GM19239 (cell line): ENCODE data around the gene PTGR1.
"Not testable (repeated sequence)": the region's sequence is repeated elsewhere in the genome, so short reads cannot be mapped to it uniquely, and the experiment has no call there.

Experiments used
- DNase-seq: peaks from one replicate; pipeline ENCODE4 v3.0.0; 2011; ENCODE audit warnings: low spot score; ENCODE audit not compliant: insufficient read length
- FAIRE-seq: peaks from 2 replicates; lab custom pipeline; 2011; peaks lifted over from hg19 to GRCh38; lab: Jason Lieb, UNC

The PTGR1 gene

DNA sequence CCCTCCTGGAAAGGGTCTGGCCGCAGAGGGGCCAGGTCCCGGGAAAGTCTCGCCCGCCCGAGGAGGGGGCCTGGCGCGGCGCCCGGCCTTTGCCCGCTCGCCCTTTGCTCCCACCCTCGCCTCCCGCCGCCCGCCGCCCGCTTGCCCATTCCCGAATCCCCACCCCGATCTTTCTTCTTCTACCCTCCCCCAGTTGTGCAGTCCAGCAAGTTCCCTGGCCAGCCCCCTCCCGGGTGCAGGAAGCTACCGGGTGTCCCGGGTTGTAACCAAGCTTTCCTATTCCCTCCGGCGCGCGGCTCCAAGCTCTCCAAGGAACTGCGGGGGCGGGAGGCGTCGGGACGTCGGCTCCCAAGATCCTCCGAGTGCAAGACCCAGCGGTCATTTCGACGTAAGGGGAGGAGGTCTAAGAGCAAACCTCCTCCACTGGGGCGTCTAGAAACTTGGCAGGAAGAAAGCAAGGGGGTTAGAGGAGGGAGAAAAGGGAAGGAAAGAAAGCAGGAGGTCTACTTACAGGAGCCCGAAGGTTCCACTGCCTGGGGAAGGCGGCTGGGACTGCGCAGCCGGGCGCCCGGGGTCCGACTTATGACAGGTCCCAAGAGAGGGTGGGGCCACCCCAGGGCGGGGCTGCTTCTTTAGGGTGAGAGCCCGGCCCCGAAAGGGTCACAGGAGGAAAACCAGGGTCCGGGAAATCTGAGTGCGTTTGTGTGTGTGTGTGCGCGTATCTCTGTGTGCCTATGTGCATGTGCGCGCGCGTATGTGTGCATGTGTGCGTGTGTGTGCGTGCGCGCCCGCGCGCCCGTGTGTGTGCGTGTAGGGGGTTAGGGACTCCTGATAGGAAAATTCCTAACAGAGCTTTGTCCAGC lies at the start of gene PTGR1:
Gene PTGR1, minus strand, starts transcription at position 556 of the 863 bp plus-strand sequence. CDS start 2,225 bp downstream, outside the sequence.
- peak; percentile 9 for DNase-seq
- FAIRE-seq, result no peak

- FAIRE-seq (no peak), DNase-seq (no peak)
These were observed 49.6 kb upstream of the PTGR1 start for GRCh38 chr9:111649016-111649415.

GRCh38 chr9:111648066-111648465 lies 48.6 kb upstream of the PTGR1 start:
- DNase-seq, result no peak
- no peak for FAIRE-seq

DNA sequence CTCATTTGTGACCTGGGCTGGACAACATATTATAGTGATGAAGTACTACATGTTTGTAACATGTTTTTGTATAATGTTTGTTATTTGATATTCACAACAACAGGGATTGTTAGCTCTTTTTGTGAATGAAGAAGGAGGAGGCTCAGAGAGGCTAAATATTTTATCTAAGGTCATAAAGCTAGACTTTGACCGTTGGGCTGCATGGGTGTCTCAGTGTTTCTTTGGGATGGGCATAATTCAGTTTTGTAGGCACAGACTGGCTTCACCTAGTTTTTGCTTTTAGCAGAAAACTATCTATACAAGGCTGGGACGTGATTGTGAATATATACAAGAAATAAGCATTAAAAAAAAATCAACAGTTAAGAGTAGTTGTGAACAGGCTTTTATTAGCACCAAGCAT lies 47.0 kb upstream of the PTGR1 start:
- FAIRE-seq (no peak), DNase-seq (no peak)

GRCh38 chr9:111645806-111646205 lies 46.4 kb upstream of the PTGR1 start:
- no peak for DNase-seq
- no peak for FAIRE-seq

DNA sequence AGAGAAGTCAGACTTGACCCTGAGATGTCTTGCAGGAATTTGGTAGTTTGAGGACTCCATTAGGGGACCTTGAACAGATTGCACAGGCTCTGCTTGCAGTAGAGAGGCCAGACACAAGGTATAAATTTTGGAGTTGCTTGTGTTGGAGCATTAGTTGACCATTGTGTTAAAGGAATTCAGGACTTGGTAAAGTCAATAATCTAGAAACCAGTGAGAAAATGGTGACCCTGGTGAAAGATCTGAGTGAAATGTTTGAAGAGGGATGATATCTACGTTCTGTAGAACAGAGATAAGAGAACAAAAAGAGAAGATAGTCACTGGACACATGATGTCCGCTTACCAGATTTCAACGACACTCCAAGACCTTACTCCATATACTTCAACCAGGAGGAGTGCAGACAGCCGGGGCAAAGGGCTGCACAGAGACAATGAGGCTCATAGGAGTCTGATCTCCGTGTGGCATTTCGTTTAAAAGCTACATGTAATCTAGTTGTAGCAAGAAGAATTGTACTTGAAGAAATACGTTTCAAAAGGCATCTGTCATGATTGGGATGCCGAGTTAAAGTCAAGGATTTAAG lies 44.8 kb upstream of the PTGR1 start:
- FAIRE-seq (no peak), DNase-seq (no peak)

- DNase-seq, result no peak
- FAIRE-seq, result no peak
These were observed 38.0 kb upstream of the PTGR1 start for GRCh38 chr9:111637421-111637950.

- DNase-seq (no peak), FAIRE-seq (no peak)
These were observed 35.4 kb upstream of the PTGR1 start for GRCh38 chr9:111634860-111635259.

DNA sequence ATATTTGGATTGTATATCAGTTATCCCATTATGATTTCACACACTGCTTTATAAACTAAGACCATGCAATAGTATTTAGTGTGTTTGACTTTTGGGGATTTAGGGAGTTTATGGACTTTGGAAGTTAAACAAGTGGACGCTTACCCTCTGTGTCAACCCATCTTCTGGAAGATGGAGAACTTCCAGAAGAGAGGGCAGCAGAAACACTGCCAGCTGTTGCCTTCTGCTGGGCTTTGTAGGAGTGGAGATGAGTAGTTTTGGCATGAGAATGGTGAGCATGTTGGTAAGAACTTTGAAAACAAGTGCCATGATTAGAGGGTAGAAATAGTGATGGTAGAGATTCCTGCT lies 33.9 kb upstream of the PTGR1 start:
- DNase-seq (no peak), FAIRE-seq (no peak)

- no peak for DNase-seq
- no peak for FAIRE-seq
These were observed 33.4 kb upstream of the PTGR1 start for GRCh38 chr9:111632695-111633388.

- no peak for FAIRE-seq
- DNase-seq, result no peak
These were observed 32.6 kb upstream of the PTGR1 start for GRCh38 chr9:111632060-111632459.

DNA sequence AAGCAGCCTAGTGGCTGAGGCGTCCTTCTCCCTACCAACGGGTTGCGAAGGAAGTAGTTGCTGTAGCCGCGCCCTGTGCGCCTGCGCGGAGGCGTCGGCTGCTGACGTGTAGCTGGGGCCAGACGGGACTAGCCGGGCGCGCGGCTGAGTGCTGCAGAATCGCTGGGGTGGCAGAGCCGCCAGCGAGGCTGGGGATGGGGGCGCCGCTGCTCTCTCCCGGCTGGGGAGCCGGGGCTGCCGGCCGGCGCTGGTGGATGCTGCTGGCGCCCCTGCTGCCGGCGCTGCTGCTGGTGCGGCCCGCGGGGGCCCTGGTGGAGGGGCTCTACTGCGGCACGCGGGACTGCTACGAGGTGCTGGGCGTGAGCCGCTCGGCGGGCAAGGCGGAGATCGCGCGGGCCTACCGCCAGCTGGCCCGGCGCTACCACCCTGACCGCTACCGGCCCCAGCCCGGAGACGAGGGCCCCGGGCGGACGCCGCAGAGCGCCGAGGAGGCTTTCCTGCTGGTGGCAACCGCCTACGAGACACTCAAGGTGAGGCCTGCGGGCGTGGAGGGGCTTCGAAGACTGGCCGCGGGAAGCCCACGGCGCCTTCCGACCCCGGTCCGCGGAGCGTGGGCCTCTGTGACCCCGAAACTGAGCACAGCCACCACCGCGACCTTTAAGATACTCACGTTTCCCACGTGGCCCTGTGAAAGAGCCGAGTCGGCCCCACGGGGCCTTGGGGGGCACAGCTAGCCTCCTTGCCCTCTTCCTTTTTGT lies 31.9 kb upstream of the PTGR1 start, which contains the start of gene DNAJC25:
Gene DNAJC25, plus strand, starts transcription at position 121 of the 758 bp plus-strand sequence. Its CDS starts 74 bp downstream, at position 195.
- DNase-seq, result peak; percentile 99
- peak; percentile 92 for FAIRE-seq

DNA sequence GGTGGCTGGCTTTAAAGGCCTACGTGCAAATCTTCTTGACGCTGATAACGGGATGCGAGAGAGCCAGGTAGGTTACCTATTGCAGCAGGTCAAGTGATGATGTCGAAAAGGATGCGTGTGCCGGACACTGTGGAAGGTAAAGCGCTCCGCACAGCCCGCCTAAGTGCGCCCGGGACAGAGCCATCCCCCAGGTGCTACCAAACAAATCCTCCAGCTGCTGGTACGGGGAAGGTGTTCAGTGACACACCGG lies 31.4 kb upstream of the PTGR1 start:
- no peak for FAIRE-seq
- DNase-seq, result no peak

GRCh38 chr9:111630182-111630963 lies 30.9 kb upstream of the PTGR1 start:
- DNase-seq (no peak), FAIRE-seq (no peak)

- no peak for FAIRE-seq
These were observed 29.0 kb upstream of the PTGR1 start for GRCh38 chr9:111628411-111628810.

DNA sequence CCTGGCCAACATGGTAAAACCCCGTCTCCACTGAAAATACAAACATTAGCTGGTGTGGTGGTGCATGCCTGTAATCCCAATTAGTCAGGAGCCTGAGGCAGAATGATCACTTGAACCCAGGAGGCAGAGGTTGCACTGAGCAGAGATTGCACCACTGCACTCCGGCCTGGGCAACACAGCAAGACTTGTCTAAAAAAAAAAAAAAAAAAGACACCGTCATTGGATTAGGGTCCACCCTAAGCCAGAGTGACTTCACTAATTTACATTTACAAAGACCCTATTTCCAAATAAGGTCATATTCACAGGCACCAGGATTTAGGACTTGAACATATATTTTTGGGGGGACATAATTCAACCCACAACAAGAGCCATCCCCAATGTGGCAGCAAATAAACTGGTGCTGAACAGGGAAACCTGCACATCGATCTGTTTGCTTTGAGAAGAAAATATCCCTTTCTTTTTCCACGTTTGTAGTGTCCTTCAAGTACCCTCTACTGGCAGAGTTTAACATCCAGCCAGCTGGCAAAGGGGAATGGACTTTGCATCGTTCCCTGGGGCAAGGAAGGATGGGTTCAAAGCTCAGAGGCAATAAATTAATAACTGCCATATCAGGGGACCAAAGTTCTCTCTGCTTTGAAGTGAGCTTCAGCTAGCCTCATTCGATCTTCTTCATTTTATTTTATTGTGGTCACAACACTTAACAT lies 28.0 kb upstream of the PTGR1 start:
- no peak for DNase-seq
- no peak for FAIRE-seq

More at GRCh38 chr9:111628411-111628810, 29.0 kb upstream of the PTGR1 start:
- DNase-seq, result no peak

- no peak for DNase-seq
These were observed 23.2 kb upstream of the PTGR1 start for GRCh38 chr9:111622626-111623025.

GRCh38 chr9:111621895-111622480 lies 22.5 kb upstream of the PTGR1 start:
- FAIRE-seq (no peak), DNase-seq (no peak)

More at GRCh38 chr9:111622626-111623025, 23.2 kb upstream of the PTGR1 start:
- FAIRE-seq, result no peak

DNA sequence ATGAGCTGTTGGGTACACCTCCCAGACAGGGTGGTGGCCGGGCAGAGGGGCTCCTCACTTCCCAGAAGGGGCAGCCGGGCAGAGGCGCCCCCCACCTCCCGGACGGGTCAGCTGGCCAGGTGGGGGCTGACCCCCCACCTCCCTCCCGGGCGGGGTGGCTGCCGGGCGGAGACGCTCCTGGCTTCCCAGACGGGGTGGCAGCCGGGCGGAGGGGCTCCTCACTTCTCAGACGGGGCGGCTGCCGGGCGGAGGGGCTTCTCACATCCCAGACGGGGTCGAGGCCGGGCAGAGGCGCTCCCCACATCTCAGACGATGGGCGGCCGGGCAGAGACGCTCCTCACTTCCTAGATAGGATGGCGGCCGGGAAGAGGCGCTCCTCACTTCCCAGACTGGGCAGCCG lies 17.9 kb upstream of the PTGR1 start:
- FAIRE-seq, DNase-seq: not testable (repeated sequence)
